MCF 10A (cell line): Measurements from ENCODE around the gene PLEKHM3. TPM values are rescaled to one million over a fixed set of nuclear protein-coding genes. Genes with fewer than 3 reads are reported as not detected.

Source experiments
- BruUV-seq: library from RNA; stranded (reverse); fragments of 400-500 nt; replicated peaks from 2 replicates; lab custom pipeline; 2021; lab: Mats Ljungman, UMichigan
- CTCF ChIA-PET: fragments of 300-600 bp; sonication (Branson Sonifier 250); formaldehyde crosslinking; extraction: SDS; loops from one replicate; lab custom pipeline; 2021; ENCODE audit warnings: antibody characterized with exemption, inconsistent platforms; lab: Yijun Ruan, JAX
- POLR2A ChIA-PET: fragments of 300-600, 350-650 bp; sonication (Branson Sonifier 250); formaldehyde crosslinking; extraction: SDS; loops from one replicate; lab custom pipeline; 2020; ENCODE audit warnings: antibody characterized with exemption, inconsistent platforms; lab: Yijun Ruan, JAX
- DNase-seq: peaks from one replicate; pipeline ENCODE4 v3.0.0-alpha.2; 2018; ENCODE audit not compliant: unreplicated experiment
- H3K27ac Mint-ChIP-seq: one replicate; pipeline ENCODE4 v1.8.0; 2022; ENCODE audit warnings: mild to moderate bottlenecking, low read depth, mixed read lengths; ENCODE audit not compliant: unreplicated experiment
- H3K27me3 Mint-ChIP-seq: one replicate; pipeline ENCODE4 v1.8.0; 2022; ENCODE audit warnings: mixed read lengths; ENCODE audit not compliant: insufficient read depth, unreplicated experiment
- H3K36me3 Mint-ChIP-seq: one replicate; pipeline ENCODE4 v1.8.0; 2022; ENCODE audit warnings: mild to moderate bottlenecking, moderate library complexity, mixed read lengths; ENCODE audit not compliant: insufficient read depth, unreplicated experiment
- H3K4me1 Mint-ChIP-seq: one replicate; pipeline ENCODE4 v1.8.0; 2022; ENCODE audit warnings: mixed read lengths; ENCODE audit not compliant: insufficient read depth, unreplicated experiment
- H3K4me3 Mint-ChIP-seq: one replicate; pipeline ENCODE4 v1.8.0; 2022; ENCODE audit warnings: mild to moderate bottlenecking, moderate library complexity, mixed read lengths; ENCODE audit not compliant: unreplicated experiment
- H3K9me3 Mint-ChIP-seq: one replicate; pipeline ENCODE4 v1.8.0; 2022; ENCODE audit warnings: mixed read lengths; ENCODE audit not compliant: unreplicated experiment
- CTCF ChIP-seq: fragments of 200-600 bp; IDR thresholded peaks from one replicate; pipeline ENCODE4 v1.8.0; 2022; ENCODE audit warnings: antibody characterized with exemption, mild to moderate bottlenecking; ENCODE audit not compliant: unreplicated experiment
- intact Hi-C: fragments of 100-400 bp; cut with micrococcal nuclease; formaldehyde crosslinking; loops from 2 replicates; pipeline ENCODE4 v1.14.1; 2022
- total RNA-seq: library from RNA; stranded (reverse); gene quantifications from 2 replicates; pipeline ENCODE4 v1.2.3, GENCODE V29; 2022

The PLEKHM3 gene
- total RNA-seq, 1 experiment from 2014 or later = 5.4 TPM

DNA sequence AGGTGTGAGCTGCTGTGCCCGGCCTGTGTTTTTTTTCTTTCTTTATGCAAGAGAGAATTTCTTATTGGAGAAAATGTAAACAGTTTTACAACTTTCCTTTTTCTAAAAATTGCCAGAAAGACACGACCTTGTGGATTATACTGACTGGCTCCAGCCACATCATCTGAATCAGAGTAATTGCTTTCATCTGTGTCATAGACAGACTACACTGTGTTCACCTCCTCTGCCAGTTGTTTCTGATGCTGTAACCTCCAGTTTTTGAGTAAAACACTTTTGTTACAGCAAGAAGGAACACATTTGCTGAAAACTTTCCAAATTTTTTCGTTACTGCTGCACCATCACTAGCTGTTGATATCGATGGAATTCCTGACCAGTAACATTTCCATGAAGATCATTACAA lies 43.9 kb upstream of the PLEKHM3 start:
- no peaks in the 10 kb centered on the region for H3K27me3 Mint-ChIP-seq
- H3K9me3 Mint-ChIP-seq = no peaks in the 10 kb centered on the region
- DNase-seq = no peak
- no peak overlapping the region for H3K27ac Mint-ChIP-seq
- H3K4me3 Mint-ChIP-seq = no peak overlapping the region
- H3K36me3 Mint-ChIP-seq = no peaks in the 10 kb centered on the region
- intact Hi-C loops = no loop called here
- H3K4me1 Mint-ChIP-seq = peaks cover 7% of the 10 kb centered on the region
- POLR2A ChIA-PET = interaction anchor here (0.5 to 0.6 kb wide), 2 partner anchors 19 to 59 kb away, joined by 3 read pairs; no protein-coding TSS in a partner anchor
- no TSS peak for BruUV-seq
- no peak for TF ChIP-seq CTCF
- CTCF ChIA-PET = interaction anchor here (0.6 to 10.0 kb wide), 6 partner anchors 20 to 1527 kb away, joined by 3 to 159 read pairs (median 5); no protein-coding TSS in a partner anchor

DNA sequence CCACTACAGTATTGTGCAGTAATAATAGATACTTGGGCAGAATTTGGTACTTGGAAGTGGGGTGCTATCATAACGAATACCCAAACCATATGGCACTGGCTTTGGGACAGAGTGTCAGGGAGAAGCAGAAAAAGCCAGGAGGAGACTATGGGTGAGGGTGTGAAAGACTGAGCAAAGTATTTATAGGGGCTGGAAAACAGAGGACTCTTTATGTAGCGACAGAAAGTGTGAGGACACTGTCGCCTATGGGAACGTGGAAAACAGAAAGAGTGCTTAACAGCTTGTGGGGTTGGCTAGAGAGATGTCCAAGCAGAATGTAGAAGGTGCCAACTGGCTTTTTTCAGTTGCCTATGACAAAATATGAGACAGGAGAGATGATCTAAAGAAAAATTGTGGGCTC lies 40.7 kb upstream of the PLEKHM3 start:
- CTCF ChIA-PET = interaction anchor here (0.6 to 1.3 kb wide), 4 partner anchors 18 to 280 kb away, joined by 3 to 6 read pairs (median 3); no protein-coding TSS in a partner anchor
- peaks cover 7% of the 10 kb centered on the region for H3K4me1 Mint-ChIP-seq
- H3K4me3 Mint-ChIP-seq = no peak overlapping the region
- intact Hi-C loops = no loop called here
- POLR2A ChIA-PET = no interaction called here
- DNase-seq = no peak
- H3K27me3 Mint-ChIP-seq = peaks cover 12% of the 10 kb centered on the region
- BruUV-seq = no TSS peak
- no peak for TF ChIP-seq CTCF
- H3K27ac Mint-ChIP-seq = no peak overlapping the region
- no peaks in the 10 kb centered on the region for H3K9me3 Mint-ChIP-seq
- no peaks in the 10 kb centered on the region for H3K36me3 Mint-ChIP-seq

- Mint-ChIP-seq H3K27ac (no peak overlapping the region), H3K4me3 (no peak overlapping the region), H3K9me3 (no peaks in the 10 kb centered on the region), H3K4me1 (peaks cover 7% of the 10 kb centered on the region), H3K27me3 (peaks cover 16% of the 10 kb centered on the region), H3K36me3 (no peaks in the 10 kb centered on the region)
- no TSS peak for BruUV-seq
- DNase-seq = no peak
- intact Hi-C loops = no loop called here
- no peak for TF ChIP-seq CTCF
- CTCF ChIA-PET = interaction anchor here (0.6 to 1.3 kb wide), 6 partner anchors 10 to 320 kb away, joined by 3 to 8 read pairs (median 3); no protein-coding TSS in a partner anchor
- POLR2A ChIA-PET = interaction anchor here (0.6 kb wide), 2 partner anchors 20 to 533 kb away, joined by 3 to 4 read pairs; no protein-coding TSS in a partner anchor
Observed at GRCh38 chr2:208065476-208065875, 40.1 kb upstream of the PLEKHM3 start.

- no peak for TF ChIP-seq CTCF
- POLR2A ChIA-PET = interaction anchor here (1.3 kb wide), 1 partner anchor 24 kb away, joined by 3 read pairs; no protein-coding TSS in a partner anchor
- Mint-ChIP-seq H3K27me3 (peaks cover 16% of the 10 kb centered on the region), H3K4me1 (peaks cover 7% of the 10 kb centered on the region), H3K9me3 (no peaks in the 10 kb centered on the region), H3K4me3 (no peak overlapping the region), H3K27ac (no peak overlapping the region), H3K36me3 (no peaks in the 10 kb centered on the region)
- intact Hi-C loops = no loop called here
- BruUV-seq = no TSS peak
- peak; percentile 69 for DNase-seq
- CTCF ChIA-PET = interaction anchor here (0.5 to 2.5 kb wide), 10 partner anchors 8 to 827 kb away, joined by 3 to 19 read pairs (median 4); partner anchors contain the start of gene PLEKHM3
Observed at GRCh38 chr2:208064220-208064961, 39.1 kb upstream of the PLEKHM3 start.
